PC-9 (cell line): ENCODE data around the gene RAB3GAP2.

Experiments used
- CTCF ChIP-seq: fragments of 200-600 bp; sonication (generic); conservative IDR thresholded peaks from 2 replicates; pipeline ENCODE4 v1.6.1; 2017; ENCODE audit warnings: mixed run types, antibody characterized with exemption, mild to moderate bottlenecking, moderate library complexity
- EZH2 ChIP-seq: fragments of 200-600 bp; sonication (generic); IDR thresholded peaks from 2 replicates; pipeline ENCODE4 v1.8.0; 2017; ENCODE audit warnings: antibody characterized with exemption, low read depth

- TF ChIP-seq CTCF (no peak), EZH2 (no peak)
These were observed 36.8 kb downstream of the RAB3GAP2 start for GRCh38 chr1:220235462-220235861.
